ENCODE results near the gene FKBP5. TPM values are rescaled to one million over a fixed set of nuclear protein-coding genes. Genes with fewer than 3 reads are reported as not detected.

FKBP5 gene
- total RNA-seq, 2 donors from 2014 or later = 27.0 to 53.3 TPM

DNA sequence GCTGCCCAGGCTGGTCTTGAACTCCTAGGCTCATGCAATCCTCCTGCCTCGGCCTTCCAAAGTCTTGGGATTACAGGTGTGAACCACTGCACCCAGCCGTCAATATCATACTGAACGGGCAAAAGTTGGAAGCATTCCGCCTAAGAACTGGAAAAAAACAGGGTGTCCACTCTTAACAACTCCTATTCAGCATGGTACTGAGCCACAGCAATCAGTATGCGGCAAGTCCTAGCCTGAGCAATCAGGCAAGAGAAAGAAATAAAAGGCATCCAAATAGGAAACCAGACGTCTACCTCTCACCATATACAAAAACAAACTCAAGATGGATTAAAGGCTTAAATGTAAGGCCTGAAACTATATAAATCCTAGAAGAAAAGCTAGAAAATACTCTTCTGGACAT, 83.1 kb downstream of the FKBP5 start:
- no peak for DNase-seq
- no peaks in the 10 kb centered on the region for H3K36me3 ChIP-seq (ENCODE audit: control insufficient read depth, insufficient read depth, low read length)
- Mint-ChIP-seq H3K4me1 (peaks cover 26% of the 10 kb centered on the region), H3K36me3 (ENCODE audit: low read depth) (peaks cover 19% of the 10 kb centered on the region), H3K27ac (no peak overlapping the region), H3K27me3 (ENCODE audit: insufficient read depth) (no peaks in the 10 kb centered on the region), H3K4me3 (no peak overlapping the region), H3K9me3 (peaks cover 4% of the 10 kb centered on the region)
- H3K27me3 ChIP-seq (ENCODE audit: control insufficient read depth, insufficient read depth, low read length, poor library complexity, severe bottlenecking) = no peaks in the 10 kb centered on the region
- H3K4me3 ChIP-seq (ENCODE audit: low read length) = no peak overlapping the region
- H3K9me3 ChIP-seq (ENCODE audit: control insufficient read depth, low read length) = no peaks in the 10 kb centered on the region
- TF ChIP-seq, protein P1, sequence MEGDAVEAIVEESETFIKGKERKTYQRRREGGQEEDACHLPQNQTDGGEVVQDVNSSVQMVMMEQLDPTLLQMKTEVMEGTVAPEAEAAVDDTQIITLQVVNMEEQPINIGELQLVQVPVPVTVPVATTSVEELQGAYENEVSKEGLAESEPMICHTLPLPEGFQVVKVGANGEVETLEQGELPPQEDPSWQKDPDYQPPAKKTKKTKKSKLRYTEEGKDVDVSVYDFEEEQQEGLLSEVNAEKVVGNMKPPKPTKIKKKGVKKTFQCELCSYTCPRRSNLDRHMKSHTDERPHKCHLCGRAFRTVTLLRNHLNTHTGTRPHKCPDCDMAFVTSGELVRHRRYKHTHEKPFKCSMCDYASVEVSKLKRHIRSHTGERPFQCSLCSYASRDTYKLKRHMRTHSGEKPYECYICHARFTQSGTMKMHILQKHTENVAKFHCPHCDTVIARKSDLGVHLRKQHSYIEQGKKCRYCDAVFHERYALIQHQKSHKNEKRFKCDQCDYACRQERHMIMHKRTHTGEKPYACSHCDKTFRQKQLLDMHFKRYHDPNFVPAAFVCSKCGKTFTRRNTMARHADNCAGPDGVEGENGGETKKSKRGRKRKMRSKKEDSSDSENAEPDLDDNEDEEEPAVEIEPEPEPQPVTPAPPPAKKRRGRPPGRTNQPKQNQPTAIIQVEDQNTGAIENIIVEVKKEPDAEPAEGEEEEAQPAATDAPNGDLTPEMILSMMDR (conservative IDR thresholded peaks at IDR 0.05) = no peak
- no peak overlapping the region for H3K9ac ChIP-seq (ENCODE audit: extremely low read depth, low read length, poor library complexity, severe bottlenecking)
- 93 to 97% methylated on average over 4 to 6 of the region's 6 CpGs for WGBS, 2 experiments (ENCODE audit: insufficient coverage in 1 of 2, insufficient read length in 1 of 2)
- peaks cover 16% of the 10 kb centered on the region for H3K4me1 ChIP-seq (ENCODE audit: control insufficient read depth, insufficient read depth, low read length)
- no peak overlapping the region for H3K27ac ChIP-seq (ENCODE audit: low read depth, low read length)

DNA sequence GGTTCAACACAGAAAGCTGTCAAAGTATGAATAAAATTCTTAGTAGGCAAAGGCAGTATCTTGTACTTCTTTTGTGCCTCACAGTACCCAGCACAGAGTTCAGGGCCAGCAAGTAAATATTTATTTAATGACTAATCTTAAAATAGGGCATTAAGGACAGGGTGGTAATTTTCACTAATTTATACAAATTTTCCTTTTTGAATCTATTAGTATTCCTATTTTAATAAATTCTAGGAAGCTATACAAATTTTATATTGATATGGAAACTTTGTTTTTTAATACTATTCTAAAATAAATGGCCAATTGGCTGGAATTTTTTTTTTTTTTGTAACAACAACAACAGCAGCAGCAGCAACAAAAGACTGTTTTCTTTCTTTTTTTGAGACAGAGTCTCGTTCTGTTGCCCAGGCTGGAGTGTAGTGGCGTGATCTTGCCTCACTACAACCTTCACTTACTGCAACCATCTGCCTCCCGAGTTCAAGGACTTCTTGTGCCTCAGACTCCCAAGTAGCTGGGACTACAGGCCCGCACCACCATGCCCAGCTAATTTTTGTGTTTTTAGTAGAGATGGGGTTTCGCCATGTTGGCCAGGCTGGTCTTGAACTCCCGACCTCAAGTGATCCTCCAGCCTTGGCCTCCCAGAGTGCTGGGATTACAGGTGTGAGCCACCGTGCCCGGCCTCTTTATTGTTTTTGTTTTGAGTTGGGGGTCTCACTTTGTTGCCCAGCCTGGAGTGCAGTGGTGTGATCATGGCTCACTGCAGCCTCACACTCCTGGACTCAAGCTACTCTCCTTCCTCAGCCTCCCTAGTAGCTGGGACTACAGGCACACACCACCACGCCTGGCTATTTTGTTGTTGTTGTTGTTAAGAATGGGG, 85.2 kb downstream of the FKBP5 start:
- DNase-seq = no peak
- Mint-ChIP-seq H3K4me3 (no peak overlapping the region), H3K36me3 (ENCODE audit: low read depth) (peaks cover 19% of the 10 kb centered on the region), H3K27ac (no peak overlapping the region), H3K27me3 (ENCODE audit: insufficient read depth) (no peaks in the 10 kb centered on the region), H3K4me1 (peaks cover 29% of the 10 kb centered on the region), H3K9me3 (peaks cover 4% of the 10 kb centered on the region)
- TF ChIP-seq, protein P1 (conservative IDR thresholded peaks at IDR 0.05) = no peak
- no peaks in the 10 kb centered on the region for H3K36me3 ChIP-seq (ENCODE audit: control insufficient read depth, insufficient read depth, low read length)
- 90 to 98% methylated on average over 7 to 9 of the region's 9 CpGs for WGBS, 2 experiments (ENCODE audit: insufficient coverage in 1 of 2, insufficient read length in 1 of 2)
- H3K27me3 ChIP-seq (ENCODE audit: control insufficient read depth, insufficient read depth, low read length, poor library complexity, severe bottlenecking) = no peaks in the 10 kb centered on the region
- H3K4me3 ChIP-seq (ENCODE audit: low read length) = no peak overlapping the region
- peaks cover 16% of the 10 kb centered on the region for H3K4me1 ChIP-seq (ENCODE audit: control insufficient read depth, insufficient read depth, low read length)
- H3K9me3 ChIP-seq (ENCODE audit: control insufficient read depth, low read length) = no peaks in the 10 kb centered on the region
- no peak overlapping the region for H3K27ac ChIP-seq (ENCODE audit: low read depth, low read length)
- H3K9ac ChIP-seq (ENCODE audit: extremely low read depth, low read length, poor library complexity, severe bottlenecking) = no peak overlapping the region

DNA sequence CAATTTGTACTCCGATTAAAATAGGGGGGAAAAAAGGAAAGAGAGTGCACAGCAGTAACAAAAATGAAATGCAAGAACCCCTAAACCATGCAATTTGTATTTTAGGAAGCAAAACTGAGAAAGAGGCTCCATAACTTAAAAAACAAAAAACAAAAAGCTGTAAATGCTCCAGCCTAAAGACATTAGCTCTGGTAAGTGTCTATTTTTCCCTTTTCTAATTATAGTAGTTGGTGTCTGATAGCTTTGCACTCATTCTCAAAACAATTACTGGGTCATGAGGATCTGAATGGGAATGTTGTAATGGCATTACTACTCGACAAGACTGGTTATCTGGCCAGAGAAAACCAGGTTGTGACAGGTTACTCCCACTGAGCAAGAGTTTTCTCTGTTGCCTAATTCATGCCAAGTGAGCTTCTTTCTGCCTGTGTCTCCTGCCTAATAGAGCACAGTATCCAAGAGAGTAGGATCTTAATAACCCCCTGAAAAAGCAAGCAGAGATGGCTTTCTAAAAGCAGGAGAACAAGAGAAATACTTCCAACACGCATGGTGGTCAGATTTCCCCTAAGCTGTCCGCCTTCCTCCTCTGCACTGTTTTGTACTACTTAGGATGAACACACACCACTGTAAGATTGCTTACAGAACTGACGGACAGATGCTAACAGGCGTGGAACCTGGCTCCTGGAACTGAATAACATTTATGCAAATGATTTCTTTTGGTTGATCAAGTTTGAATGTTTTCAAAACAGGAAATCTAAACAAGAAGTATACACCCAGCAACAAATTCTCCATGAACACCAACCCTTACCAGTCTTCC, 86.4 kb downstream of the FKBP5 start:
- Histone ChIP-seq H3K27ac (ENCODE audit: low read depth, low read length) (peak overlapping the region; percentile 16), H3K9ac (ENCODE audit: extremely low read depth, low read length, poor library complexity, severe bottlenecking) (no peak overlapping the region), H3K27me3 (ENCODE audit: control insufficient read depth, insufficient read depth, low read length, poor library complexity, severe bottlenecking) (no peaks in the 10 kb centered on the region), H3K4me3 (ENCODE audit: low read length) (no peak overlapping the region), H3K4me1 (ENCODE audit: control insufficient read depth, insufficient read depth, low read length) (peaks cover 16% of the 10 kb centered on the region), H3K36me3 (ENCODE audit: control insufficient read depth, insufficient read depth, low read length) (no peaks in the 10 kb centered on the region), H3K9me3 (ENCODE audit: control insufficient read depth, low read length) (no peaks in the 10 kb centered on the region)
- WGBS, 2 experiments (ENCODE audit: insufficient coverage in 1 of 2, insufficient read length in 1 of 2) = 65 to 92% methylated on average over 5 to 6 of the region's 6 CpGs
- peaks cover 29% of the 10 kb centered on the region for H3K4me1 Mint-ChIP-seq
- no peak overlapping the region for H3K4me3 Mint-ChIP-seq
- TF ChIP-seq, protein P1 (conservative IDR thresholded peaks at IDR 0.05) = no peak
- no peak for DNase-seq
- peak overlapping the region; percentile 6 for H3K27ac Mint-ChIP-seq
- no peaks in the 10 kb centered on the region for H3K27me3 Mint-ChIP-seq (ENCODE audit: insufficient read depth)
- peaks cover 10% of the 10 kb centered on the region for H3K36me3 Mint-ChIP-seq (ENCODE audit: low read depth)
- H3K9me3 Mint-ChIP-seq = peaks cover 4% of the 10 kb centered on the region
